GM23338 (cell line): ENCODE measurements around the gene HDHD5.

Experiments used
- CREB1 ChIP-seq: fragments of 250-450 bp; sonication (Bioruptor Pico); IDR thresholded peaks from 2 replicates; pipeline ENCODE4 v1.5.0; 2020; ENCODE audit warnings: low read depth, mild to moderate bottlenecking, moderate library complexity
- CTCF ChIP-seq, 2 experiments: fragments of 200-600 bp in 1 of 2; sonication (generic) in 1 of 2; conservative IDR thresholded peaks; 2 replicates each; pipeline versions ENCODE4 v1.5.1 to v1.6.1; 2016 to 2017; ENCODE audit warnings: antibody characterized with exemption in 2 of 2, low read depth in 2 of 2, mild to moderate bottlenecking in 2 of 2, moderate library complexity in 1 of 2
- ETS1 ChIP-seq: IDR thresholded peaks from 2 replicates; pipeline ENCODE4 v1.6.1; 2016; ENCODE audit warnings: antibody characterized with exemption
- EZH2 ChIP-seq: fragments of 200-600 bp; sonication (generic); IDR thresholded peaks from one replicate; pipeline ENCODE4 v1.8.0; 2017; ENCODE audit warnings: antibody characterized with exemption, mild to moderate bottlenecking, low read depth; ENCODE audit not compliant: unreplicated experiment
- EZH2phosphoT487 ChIP-seq: fragments of 200-600 bp; sonication (generic); IDR thresholded peaks from one replicate; pipeline ENCODE4 v1.8.1; 2018; ENCODE audit warnings: antibody characterized with exemption; ENCODE audit not compliant: unreplicated experiment
- JUNB ChIP-seq: IDR thresholded peaks from one replicate; pipeline ENCODE4 v1.6.1; 2016; ENCODE audit warnings: antibody characterized with exemption; ENCODE audit not compliant: unreplicated experiment
- NANOG ChIP-seq: IDR thresholded peaks from 2 replicates; pipeline ENCODE4 v1.6.1; 2016; ENCODE audit warnings: antibody characterized with exemption, borderline replicate concordance
- POLR2AphosphoS5 ChIP-seq: IDR thresholded peaks from 2 replicates; pipeline ENCODE4 v1.6.1; 2016; ENCODE audit warnings: antibody characterized with exemption, low read depth
- REST ChIP-seq: IDR thresholded peaks from one replicate; pipeline ENCODE4 v1.6.1; 2018; ENCODE audit warnings: antibody characterized with exemption; ENCODE audit not compliant: unreplicated experiment
- STAT1 ChIP-seq: IDR thresholded peaks from one replicate; pipeline ENCODE4 v1.6.1; 2016; ENCODE audit warnings: antibody characterized with exemption; ENCODE audit not compliant: unreplicated experiment
- ZNF114 ChIP-seq: fragments of 250-450 bp; sonication (Bioruptor Pico); IDR thresholded peaks from 2 replicates; pipeline ENCODE4 v1.5.0; 2020; ENCODE audit warnings: mild to moderate bottlenecking, moderate library complexity
- ZNF331 ChIP-seq: fragments of 250-450 bp; sonication (Bioruptor Pico); IDR thresholded peaks from 2 replicates; pipeline ENCODE4 v1.5.0; 2020; ENCODE audit warnings: low read depth, mild to moderate bottlenecking, moderate library complexity
- ZNF462 ChIP-seq: fragments of 250-450 bp; sonication (Bioruptor Pico); IDR thresholded peaks from 2 replicates; pipeline ENCODE4 v1.5.0; 2020; ENCODE audit warnings: mild to moderate bottlenecking, moderate library complexity

- TF ChIP-seq CTCF (conservative IDR thresholded peaks at IDR 0.05; ENCODE audit: low read depth in 2 of 2) (no peak), EZH2phosphoT487 (no peak), ZNF462 (no peak), CREB1 (CRISPR knock-in tag) (no peak), POLR2AphosphoS5 (no peak), REST (no peak), EZH2 (no peak), NANOG (no peak), JUNB (no peak), ETS1 (no peak), ZNF114 (CRISPR knock-in tag) (no peak), STAT1 (no peak), ZNF331 (CRISPR knock-in tag) (no peak)
These were observed 20.6 kb downstream of the HDHD5 start for GRCh38 chr22:17138513-17138912.
